Measurements from ENCODE around the gene B4GALNT2.

DNA sequence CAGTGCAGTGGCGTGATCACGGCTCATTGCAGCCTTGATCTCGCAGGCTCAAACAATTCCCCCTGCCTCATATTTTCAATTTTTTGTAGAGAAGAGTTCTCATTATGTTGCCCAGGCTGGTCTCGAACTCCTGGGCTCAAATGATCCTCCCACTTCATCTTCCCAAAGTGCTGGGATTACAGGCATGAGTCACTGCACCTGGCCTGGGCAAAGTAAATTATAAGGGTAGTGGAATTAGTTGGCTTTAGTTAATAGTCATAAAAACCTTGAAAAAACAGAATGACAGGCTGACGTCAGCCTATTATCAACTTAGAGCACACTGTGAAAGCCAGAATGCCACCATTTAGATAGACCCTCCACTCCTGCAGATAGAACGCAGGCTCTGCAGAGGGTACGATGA, 43.5 kb upstream of the B4GALNT2 start:
- TF ChIP-seq CTBP1 (IDR thresholded peaks at IDR 0.05; ENCODE audit: borderline replicate concordance) (no peak), SP1 (IDR thresholded peaks at IDR 0.05) (no peak), ZNF384 (IDR thresholded peaks at IDR 0.05) (no peak), L3MBTL2 (conservative IDR thresholded peaks at IDR 0.05) (no peak), TARDBP (IDR thresholded peaks at IDR 0.05) (no peak)
